Activated CD4-positive, alpha-beta T cell treated with anti-CD3 and anti-CD28 coated beads, Interleukin-10, Interleukin-2, amounts not matched to agents 100 ng/mL and 50 ng/mL, durations not matched to agents 16 hours and 8 hours (primary cell): ENCODE measurements around the gene PC.

Source experiments
- DNase-seq: peaks from one replicate; pipeline ENCODE4 v3.0.0-alpha.2; 2020

PC gene

DNA sequence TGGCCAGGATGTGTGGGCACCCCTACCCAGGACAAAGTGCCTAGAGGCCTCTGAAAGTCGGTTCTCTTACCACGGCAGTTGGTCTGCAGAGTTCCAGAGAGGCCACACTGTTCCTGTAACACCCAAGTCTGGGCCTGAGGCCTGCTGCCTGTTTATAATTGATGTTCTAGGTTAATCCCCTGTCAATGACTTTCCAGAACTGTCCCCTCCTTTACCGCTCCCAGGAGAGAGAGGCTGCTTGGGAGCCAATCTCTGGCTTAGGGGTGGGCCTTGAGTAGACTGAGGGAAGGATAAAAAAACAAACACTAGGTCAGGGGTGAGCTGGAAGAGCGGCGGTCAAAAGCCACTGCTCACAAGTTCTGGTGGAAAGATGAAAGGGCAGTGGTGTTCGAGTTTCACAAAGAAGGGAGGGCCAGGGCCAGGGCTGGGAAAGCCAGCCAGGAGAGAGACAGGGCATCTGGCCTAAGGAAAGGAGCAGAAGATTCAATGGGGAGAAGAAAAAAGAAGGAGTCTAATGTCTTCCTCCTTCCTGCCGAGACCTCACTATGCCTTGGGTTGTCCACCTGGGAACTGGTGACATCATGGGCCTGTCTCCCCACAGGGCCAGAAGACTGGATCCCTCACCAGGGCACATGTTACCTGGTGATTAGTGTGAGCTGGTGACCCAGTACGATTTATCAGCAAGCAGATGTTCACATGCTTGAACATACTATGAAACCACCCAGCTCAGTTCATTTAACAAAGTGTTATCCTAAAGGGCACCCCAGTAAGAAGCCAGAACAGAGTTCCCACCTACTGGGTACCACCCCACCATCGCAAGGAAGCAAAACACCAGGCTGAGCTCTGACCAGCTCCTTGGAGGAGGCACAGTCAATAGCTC, 50.2 kb downstream of the PC start:
- no peak for DNase-seq

GRCh38 chr11:66906061-66906733, 52.0 kb downstream of the PC start:
- DNase-seq, result no peak

DNA sequence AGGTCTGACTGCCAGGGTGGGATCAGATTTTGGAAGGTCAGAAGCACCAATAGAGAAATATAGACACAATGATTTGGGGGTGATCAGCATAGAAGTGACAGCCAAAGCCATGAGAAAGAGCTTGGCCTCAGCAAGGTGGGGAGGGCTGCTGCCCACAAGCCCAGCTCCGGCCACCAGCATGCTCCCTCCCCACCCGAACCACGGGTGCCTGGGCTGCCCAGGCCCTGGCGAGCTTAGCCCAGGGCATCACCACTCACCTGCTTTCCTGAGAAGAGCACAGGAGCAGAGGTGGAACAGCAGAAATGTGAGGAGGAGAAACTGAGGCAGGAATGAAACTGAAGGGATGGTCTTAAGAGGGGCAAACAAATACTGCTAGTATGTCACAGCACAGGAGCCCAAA, 52.6 kb downstream of the PC start:
- no peak for DNase-seq

DNA sequence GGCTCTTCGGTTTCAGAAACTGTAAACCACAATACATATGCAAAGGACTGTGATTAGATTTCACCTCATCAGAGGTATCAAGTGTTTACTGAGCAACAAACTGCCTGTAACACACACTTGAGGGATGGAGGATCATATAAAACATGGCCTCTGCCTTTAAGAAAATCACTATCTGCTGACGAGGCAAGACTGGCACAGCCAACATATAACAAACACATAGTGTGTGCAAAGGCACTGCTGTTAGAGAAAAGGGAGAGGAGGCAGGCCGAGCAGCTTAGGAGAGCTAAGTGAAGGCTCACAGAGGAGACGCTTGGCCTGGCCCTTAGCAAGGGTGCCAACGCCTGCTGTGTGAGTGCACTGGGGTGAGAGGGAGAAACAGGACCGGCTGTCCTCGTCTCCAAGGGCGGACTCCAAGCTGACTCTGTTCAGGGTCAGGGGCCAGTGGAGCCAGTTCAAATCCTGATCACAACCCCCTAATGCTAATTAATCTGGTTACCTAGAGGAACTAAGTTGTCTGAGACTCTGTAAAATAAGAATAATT, 53.1 kb downstream of the PC start:
- no peak for DNase-seq

GRCh38 chr11:66904561-66904960, 53.6 kb downstream of the PC start:
- DNase-seq, result no peak

DNA sequence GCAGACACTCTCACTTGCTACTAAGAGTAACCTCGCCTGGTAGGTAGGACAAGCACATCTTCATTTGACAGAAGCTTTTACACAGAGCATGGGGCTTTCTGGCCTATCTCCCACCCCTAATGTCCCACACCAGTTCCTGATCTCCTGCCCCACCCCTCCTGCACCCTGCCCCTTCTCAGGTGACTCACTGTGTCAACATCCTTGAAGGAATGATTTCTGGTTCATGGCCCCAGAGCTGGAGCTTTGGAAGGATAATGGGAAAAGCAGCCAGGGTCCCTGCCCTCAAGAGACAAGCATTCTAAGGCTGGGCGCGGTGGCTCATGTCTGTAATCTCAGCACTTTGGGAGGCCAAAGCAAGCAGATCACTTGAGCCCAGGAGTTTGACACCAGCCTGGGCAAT, 54.1 kb downstream of the PC start:
- DNase-seq, result no peak

DNA sequence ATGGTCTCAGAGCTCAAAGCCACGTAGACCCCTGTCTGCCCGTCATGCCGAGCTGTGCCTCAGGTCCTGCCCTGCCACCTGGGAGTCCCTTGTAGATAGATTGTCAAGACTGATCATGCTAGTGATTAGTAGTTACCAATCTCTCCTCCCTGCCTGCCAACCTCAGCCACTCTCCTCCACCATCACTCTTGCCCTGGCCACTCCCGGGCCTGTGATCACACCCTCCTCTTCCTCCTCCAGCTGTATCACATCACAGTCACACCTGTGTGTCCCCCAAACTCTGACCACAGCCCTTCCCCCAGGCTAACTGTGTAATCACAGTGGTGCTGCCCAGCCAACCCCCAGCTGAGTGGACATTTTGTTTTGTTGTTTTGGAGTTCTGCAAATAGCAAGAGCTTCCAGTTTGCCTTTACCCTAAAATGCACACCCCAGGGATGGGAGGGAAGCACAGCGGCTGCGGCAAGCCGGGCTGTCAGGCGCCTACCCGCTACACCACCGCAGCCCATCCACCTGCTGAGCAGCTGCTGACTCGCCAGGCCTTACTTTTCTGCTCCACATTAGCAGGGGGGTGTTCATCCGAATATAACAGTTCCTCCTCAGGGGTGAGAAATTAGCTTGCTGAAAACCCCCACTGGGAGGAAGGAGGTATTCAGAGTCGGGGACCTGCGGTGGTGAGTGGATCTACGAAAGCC, 55.6 kb downstream of the PC start:
- DNase-seq, result no peak

- DNase-seq, result no peak
Observed at GRCh38 chr11:66901964-66902390, 56.2 kb downstream of the PC start.

- no peak for DNase-seq
Observed at GRCh38 chr11:66894141-66894540, 64.0 kb downstream of the PC start.

DNA sequence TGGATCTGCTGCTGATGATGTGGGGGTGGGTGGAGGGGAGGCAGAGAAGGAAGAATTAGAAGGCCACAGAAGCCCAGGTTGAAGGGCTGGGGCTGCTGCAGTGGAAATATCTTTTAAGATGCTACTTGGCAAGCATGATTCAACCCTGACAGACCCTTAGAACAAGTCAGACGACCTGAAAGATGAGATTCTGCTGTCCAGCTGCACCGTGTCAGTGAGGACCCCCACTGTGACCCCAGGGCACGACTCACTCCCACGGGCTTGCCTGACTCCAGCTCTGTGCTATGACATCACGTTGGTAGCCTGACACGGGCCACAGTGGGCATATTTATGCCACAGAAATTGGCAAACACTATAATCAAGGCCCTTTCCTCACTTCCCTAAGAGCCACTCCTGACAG, 65.3 kb downstream of the PC start:
- DNase-seq, result no peak

GRCh38 chr11:66891851-66892660, 66.1 kb downstream of the PC start:
- peak; percentile 95 for DNase-seq

DNA sequence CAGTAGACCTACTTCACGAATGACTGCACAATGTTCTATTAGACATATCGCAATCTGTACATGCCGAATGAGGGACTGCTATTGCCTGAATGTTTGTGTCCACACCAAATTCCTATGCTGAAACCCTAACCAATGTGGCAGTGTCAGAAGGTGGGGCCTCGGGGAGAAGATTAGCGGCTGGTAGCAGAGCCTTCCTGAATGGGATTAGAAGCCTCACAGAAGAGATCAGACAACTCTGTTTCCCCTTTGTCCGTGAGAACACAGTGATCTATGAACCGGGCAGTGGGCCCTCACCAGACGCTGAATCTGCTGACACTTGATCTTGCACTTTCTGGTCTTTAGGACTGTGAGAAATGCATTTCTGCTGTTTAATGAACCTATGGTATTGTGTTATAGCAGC, 68.2 kb downstream of the PC start:
- DNase-seq, result no peak

DNA sequence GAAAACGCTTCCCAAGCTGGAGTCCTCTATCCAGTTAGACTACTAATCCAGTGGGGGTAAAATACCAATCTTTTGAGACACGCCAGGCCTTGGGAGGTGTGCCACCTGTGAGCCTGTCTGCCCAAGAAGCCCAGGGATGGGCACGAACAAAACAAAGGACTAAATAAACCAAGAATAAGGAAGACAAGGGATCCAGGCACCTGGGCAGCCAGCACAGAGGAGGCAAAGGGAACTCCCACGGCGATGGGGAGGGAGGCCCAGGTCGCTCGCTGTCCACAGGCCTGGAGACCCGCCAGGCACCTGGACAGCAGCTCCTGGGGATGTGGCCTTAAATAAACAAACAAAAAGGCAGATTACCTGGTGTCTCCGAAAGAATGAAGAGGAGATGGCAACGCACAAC, 69.9 kb downstream of the PC start:
- no peak for DNase-seq

DNA sequence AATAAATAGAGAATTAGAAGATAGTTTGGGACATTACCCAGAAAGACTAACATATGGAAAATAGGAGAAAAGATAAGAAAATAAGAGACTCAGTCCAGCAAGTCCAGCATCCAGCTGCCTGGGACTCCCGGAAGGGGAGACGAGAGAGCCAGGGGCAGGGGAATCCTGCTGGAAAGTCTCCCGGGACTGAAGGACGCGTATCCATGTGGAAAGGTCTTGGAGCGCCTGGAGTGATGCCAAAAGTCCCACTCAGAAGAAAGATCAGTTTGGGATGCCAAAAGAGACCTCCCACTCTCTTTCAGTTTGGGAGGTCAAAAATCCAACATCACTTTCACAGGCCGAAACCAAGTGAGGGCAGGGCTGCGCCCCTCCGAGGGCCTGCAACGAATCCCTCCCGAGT, 70.7 kb downstream of the PC start:
- DNase-seq, result no peak

DNA sequence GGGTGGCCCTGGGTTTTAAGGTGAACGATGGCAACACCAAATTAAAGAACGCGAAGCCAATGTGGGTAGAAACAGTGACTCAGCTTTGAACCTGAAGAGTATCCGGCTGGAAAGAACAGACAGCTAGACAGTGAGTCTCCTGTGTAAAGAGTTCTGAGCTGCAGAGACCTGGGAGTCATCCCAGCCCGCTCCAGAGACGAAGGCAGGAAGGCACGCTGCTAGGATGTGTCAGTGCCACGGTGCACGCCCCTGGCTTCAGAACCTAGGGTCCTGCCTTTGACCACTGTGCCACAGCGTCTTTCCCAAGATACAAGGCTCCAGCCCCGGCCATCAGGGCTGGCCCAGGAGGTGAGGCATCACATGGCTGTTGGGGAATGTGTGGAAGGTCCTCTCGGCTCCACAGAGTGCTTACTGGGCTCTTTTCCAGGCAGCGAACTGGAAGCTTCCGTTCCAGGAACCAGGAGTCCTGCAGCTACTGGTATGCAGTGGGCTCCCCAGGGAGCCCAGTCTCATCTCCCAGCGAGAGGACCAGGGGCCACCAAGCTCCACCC, 71.4 kb downstream of the PC start:
- no peak for DNase-seq

- no peak for DNase-seq
Observed at GRCh38 chr11:66885950-66886440, 72.2 kb downstream of the PC start.

GRCh38 chr11:66885469-66885868, 72.7 kb downstream of the PC start:
- no peak for DNase-seq

DNA sequence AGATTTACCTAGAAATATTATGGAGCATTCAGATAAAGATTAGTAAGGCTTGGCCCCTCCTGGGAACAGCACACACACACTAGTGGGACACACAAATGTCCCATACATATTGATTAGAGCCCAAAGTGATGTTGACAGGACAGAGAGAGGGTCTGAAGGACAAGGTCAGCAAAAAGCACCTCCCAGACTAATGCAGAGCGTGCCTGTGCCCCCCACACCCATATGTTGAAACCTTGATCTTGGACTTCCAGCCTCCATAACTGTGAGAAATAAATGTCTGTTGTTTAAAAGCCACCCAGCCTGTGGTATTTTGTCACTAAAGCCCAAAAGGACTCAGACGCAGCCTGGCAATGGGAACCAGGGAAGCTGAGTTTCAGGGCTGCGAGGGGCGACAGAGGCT, 73.7 kb downstream of the PC start:
- DNase-seq, result no peak

- peak; percentile 67 for DNase-seq
Observed at GRCh38 chr11:66883016-66883965, 74.9 kb downstream of the PC start.

DNA sequence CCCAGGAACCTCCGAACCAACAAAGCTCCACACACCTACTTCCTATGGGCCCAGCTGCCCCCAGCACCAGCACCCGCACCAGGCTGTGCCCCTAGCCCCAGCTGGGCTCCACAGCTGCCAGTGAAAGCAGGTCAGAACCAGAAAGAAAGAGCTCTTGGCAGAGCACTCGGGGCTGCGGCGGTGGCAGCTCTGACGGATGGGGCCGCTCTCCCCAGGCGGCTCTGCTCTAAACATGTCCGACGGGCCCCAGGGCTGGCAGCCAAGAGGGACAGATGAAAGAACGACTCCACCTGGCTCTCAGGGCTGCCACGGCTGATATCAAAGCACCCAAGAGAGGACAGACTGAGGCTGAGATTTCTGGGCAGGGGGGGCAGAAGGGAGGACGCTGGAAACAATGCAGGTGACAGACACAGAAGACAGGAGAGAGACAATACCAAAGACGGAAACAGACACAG, 75.6 kb downstream of the PC start:
- no peak for DNase-seq

GRCh38 chr11:66881927-66882452, 76.2 kb downstream of the PC start:
- DNase-seq, result no peak
